Measurements from ENCODE around the gene WFDC10A.
A peak's percentile ranks its signal among the peaks of the same experiment; 100 is the strongest.

Gene WFDC10A

DNA sequence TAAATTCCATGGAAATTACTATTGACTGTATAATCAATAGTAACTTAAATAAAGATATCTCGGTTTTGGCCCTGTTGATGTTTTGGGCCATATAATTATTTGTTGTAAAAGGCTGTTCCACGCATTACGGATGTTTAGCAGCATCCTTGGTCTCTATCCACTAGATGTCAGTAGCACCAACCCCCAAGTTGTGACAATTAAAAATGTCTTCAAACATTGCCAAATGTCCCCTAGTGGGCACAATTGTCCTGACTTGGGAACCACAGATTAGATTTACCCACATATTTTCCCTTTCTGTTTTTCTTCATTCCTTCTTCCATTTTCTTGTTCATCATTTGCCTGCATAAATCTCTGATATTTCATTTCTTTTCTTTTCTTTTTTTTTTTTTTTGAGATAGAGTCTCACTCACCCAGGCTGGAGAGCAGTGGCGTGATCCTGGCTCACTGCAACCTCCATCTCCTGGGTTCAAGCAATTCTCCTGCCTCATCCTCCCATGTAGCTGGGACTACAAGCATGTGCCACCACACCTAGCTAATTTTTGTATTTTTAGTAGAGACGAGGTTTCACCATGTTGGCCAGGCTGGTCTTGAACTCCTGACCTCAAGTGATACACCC lies 36.9 kb upstream of the WFDC10A start:
- TF ChIP-seq, protein P1, sequence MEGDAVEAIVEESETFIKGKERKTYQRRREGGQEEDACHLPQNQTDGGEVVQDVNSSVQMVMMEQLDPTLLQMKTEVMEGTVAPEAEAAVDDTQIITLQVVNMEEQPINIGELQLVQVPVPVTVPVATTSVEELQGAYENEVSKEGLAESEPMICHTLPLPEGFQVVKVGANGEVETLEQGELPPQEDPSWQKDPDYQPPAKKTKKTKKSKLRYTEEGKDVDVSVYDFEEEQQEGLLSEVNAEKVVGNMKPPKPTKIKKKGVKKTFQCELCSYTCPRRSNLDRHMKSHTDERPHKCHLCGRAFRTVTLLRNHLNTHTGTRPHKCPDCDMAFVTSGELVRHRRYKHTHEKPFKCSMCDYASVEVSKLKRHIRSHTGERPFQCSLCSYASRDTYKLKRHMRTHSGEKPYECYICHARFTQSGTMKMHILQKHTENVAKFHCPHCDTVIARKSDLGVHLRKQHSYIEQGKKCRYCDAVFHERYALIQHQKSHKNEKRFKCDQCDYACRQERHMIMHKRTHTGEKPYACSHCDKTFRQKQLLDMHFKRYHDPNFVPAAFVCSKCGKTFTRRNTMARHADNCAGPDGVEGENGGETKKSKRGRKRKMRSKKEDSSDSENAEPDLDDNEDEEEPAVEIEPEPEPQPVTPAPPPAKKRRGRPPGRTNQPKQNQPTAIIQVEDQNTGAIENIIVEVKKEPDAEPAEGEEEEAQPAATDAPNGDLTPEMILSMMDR (IDR thresholded peaks at IDR 0.05; ENCODE audit: extremely low read depth, insufficient read depth, missing control alignments), result peak; percentile 74
- in situ Hi-C loops (cut with MboI; ENCODE audit: low pct_unique_long_range_greater_than_20kb, low sequenced_read_pairs, unreplicated experiment), result loop anchor here (25.0 kb wide), 1 partner anchor 170 kb away; no protein-coding TSS in a partner anchor
- peak; percentile 37 for DNase-seq (ENCODE audit: low spot score)

DNA sequence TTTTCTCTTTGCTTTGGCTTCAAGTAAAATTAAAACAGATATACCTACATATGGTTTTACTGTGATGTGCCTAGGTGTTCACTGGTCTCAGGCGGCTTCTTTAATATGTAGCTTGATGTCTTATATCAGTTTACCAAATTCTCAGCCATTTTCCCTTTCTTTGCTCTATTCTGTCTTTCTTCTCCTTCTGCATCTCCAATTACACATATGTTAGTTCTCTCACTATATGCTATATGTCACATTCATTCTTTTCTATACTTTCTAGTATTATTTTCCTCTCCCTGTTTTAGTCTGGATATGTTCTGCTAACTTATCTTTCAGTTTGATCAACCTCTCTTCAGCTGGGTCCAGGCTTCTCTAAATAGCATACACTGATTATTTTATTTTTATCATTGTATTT lies 36.0 kb upstream of the WFDC10A start:
- no peak for DNase-seq (ENCODE audit: low spot score)
- in situ Hi-C loops (cut with MboI; ENCODE audit: low pct_unique_long_range_greater_than_20kb, low sequenced_read_pairs, unreplicated experiment), result loop anchor here (25.0 kb wide), 1 partner anchor 169 kb away; no protein-coding TSS in a partner anchor
- TF ChIP-seq, protein P1 (IDR thresholded peaks at IDR 0.05; ENCODE audit: extremely low read depth, insufficient read depth, missing control alignments), result no peak

DNA sequence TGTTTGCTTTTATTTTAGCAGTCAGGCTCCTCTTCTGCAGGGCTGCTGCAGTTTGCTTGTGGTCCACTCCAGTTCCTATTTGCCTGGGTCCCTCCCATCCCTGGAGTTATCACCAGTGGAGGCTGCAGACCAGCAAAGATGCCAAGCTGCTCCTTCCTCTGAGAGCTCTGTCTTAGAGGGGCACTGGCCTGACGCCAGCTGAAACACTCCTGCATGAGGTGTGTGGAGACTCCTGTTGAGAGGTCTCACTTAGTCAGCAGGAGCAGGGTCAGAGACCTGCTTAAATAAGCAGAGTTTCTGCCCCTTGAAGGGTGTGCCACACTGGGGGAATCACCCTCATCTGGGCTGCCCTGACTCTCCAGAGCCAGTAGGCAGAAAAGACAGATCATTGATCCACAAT lies 34.3 kb upstream of the WFDC10A start:
- in situ Hi-C loops (cut with MboI; ENCODE audit: low pct_unique_long_range_greater_than_20kb, low sequenced_read_pairs, unreplicated experiment), result loop anchor here (25.0 kb wide), 1 partner anchor 167 kb away; no protein-coding TSS in a partner anchor
- TF ChIP-seq, protein P1 (IDR thresholded peaks at IDR 0.05; ENCODE audit: extremely low read depth, insufficient read depth, missing control alignments), result no peak
- no peak for DNase-seq (ENCODE audit: low spot score)

GRCh38 chr20:45607810-45608209 lies 21.7 kb upstream of the WFDC10A start:
- DNase-seq (ENCODE audit: low spot score), result no peak
- TF ChIP-seq, protein P1 (IDR thresholded peaks at IDR 0.05; ENCODE audit: extremely low read depth, insufficient read depth, missing control alignments), result no peak
- in situ Hi-C loops (cut with MboI; ENCODE audit: low pct_unique_long_range_greater_than_20kb, low sequenced_read_pairs, unreplicated experiment), result no loop called here

- TF ChIP-seq, protein P1 (IDR thresholded peaks at IDR 0.05; ENCODE audit: extremely low read depth, insufficient read depth, missing control alignments), result no peak
- no peak for DNase-seq (ENCODE audit: low spot score)
- in situ Hi-C loops (cut with MboI; ENCODE audit: low pct_unique_long_range_greater_than_20kb, low sequenced_read_pairs, unreplicated experiment), result no loop called here
Measured at GRCh38 chr20:45611054-45611453, 18.5 kb upstream of the WFDC10A start.

- TF ChIP-seq, protein P1 (IDR thresholded peaks at IDR 0.05; ENCODE audit: extremely low read depth, insufficient read depth, missing control alignments), result no peak
- DNase-seq (ENCODE audit: low spot score), result no peak
- in situ Hi-C loops (cut with MboI; ENCODE audit: low pct_unique_long_range_greater_than_20kb, low sequenced_read_pairs, unreplicated experiment), result no loop called here
Measured at GRCh38 chr20:45612314-45612713, 17.2 kb upstream of the WFDC10A start.
